Inflammatory macrophage treated with lipopolysaccharide for 1 hour (primary cell): ENCODE data around the gene HSDL1.

Experiments used
- DNase-seq, 2 donors: peaks; one replicate each; pipeline ENCODE4 v3.0.0-alpha.2; 2020 to 2022

HSDL1 gene

DNA sequence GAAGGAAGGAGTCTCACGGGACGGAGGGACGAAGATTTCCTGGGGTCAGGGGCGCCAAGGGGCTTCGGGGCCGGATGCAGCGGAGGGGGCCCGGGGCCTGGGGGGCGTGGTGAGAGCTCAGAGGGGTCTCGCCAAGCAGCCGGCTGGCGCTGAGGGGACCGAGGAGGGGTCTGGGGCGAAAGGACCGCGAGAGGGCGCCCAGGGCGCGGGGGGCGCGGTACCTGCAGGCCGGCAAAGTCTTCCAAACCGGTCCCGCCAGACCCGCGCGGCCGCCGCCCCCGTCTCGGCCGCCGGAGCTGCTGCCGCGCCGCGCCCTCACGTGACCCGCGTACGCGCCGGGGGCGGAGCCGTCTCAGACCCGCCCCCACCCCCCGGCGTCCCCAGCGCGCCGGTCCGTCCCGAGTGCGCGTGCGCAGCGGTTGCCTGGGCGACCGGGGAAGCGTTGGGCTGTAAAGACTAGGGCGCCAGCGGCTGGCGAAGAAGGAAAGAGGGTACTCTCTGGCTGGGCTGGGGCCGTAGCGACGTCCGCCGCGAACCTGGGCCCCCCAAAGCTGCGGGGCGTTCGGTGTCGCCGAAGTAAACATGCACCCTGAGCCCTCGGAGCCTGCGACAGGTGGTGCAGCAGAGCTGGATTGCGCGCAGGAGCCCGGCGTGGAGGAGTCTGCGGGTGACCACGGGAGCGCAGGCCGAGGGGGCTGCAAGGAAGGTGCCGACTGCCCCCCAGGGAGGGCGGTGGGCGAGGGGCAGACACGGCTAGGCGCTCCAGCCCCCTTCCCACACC lies at the start of gene HSDL1, which contains the start of gene DNAAF1:
TSS of gene HSDL1 (minus strand) at position 319 of the 781 bp plus-strand sequence. CDS start 13,856 bp downstream, outside the sequence.
TSS of gene DNAAF1 (plus strand) at position 450 of the 781 bp plus-strand sequence. CDS start at position 583, 133 bp downstream.
- peak; percentile 80 to 97 for DNase-seq

DNA sequence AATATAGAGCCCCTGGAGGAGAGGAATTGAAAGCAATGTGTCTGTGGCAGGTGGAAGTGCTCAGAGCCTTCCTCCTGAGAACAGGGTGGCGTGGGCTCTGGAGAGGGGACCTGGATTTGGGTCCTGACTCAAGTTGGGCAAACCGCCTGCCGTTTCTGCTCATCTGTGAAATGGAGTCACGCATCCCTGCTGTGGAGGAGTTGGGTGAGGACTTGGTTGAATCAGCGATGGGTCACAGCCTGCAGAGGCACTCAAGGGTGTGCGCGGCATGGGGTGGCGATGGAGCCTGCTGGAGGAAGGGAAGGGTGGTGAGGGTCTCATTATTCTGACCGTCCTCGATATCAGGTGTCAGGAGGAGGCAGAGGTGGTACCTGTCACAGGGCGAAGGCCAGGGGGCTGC lies 49.0 kb upstream of the HSDL1 start:
- no peak for DNase-seq

DNA sequence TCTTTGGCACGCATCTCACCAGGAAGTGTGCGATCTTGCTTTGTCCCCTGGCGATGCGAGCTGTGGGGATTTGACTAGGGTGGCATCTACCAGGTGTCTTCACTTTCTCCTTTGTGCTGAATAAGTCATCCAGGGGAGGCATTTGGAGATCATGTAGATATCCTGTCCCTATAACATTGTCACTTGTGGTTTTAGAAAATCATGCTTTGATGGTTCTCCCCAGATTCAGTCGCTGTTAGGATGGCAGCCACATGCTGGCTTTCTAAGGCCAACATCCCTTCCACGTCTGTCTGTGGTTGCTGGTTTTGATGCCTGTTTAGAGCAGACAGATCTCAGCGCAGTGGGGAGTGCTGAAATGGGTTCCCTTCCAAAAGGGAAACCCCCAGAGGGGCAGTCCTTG lies 48.5 kb upstream of the HSDL1 start:
- no peak for DNase-seq

- DNase-seq = no peak
Measured at GRCh38 chr16:84191466-84191865, 46.5 kb upstream of the HSDL1 start.

GRCh38 chr16:84190731-84191388 lies 45.9 kb upstream of the HSDL1 start, which contains the start of gene ADAD2:
Gene ADAD2 (plus strand): TSS chr16:84191157. CDS start chr16:84191231, 74 bp downstream.
- DNase-seq = peak in 1 of 2 donors; percentile 47

GRCh38 chr16:84186685-84187437 lies 41.9 kb upstream of the HSDL1 start, which contains the start of gene TAF1C:
Gene TAF1C (minus strand): TSS chr16:84187057. CDS start chr16:84184988, 2,069 bp downstream.
- peak; percentile 95 to 99 for DNase-seq

- DNase-seq = no peak
Measured at GRCh38 chr16:84184775-84185174, 39.8 kb upstream of the HSDL1 start.

- DNase-seq = no peak
Measured at GRCh38 chr16:84183911-84184591, 39.1 kb upstream of the HSDL1 start.

DNA sequence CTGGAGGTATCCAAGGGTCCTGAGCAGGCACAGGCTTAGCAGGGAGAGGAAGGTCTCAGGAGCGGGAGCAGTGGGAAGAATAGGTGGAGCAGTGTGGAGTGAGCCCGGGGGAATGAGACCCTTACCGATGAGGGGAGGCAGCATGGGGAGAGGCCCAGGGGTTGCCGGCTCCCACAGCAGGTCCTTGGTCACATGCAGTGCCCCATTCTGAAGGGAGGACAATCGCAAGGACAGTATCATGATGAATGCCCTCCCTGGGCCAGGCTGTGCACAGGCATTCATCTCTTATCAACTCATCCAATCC lies 38.5 kb upstream of the HSDL1 start:
- no peak for DNase-seq

DNA sequence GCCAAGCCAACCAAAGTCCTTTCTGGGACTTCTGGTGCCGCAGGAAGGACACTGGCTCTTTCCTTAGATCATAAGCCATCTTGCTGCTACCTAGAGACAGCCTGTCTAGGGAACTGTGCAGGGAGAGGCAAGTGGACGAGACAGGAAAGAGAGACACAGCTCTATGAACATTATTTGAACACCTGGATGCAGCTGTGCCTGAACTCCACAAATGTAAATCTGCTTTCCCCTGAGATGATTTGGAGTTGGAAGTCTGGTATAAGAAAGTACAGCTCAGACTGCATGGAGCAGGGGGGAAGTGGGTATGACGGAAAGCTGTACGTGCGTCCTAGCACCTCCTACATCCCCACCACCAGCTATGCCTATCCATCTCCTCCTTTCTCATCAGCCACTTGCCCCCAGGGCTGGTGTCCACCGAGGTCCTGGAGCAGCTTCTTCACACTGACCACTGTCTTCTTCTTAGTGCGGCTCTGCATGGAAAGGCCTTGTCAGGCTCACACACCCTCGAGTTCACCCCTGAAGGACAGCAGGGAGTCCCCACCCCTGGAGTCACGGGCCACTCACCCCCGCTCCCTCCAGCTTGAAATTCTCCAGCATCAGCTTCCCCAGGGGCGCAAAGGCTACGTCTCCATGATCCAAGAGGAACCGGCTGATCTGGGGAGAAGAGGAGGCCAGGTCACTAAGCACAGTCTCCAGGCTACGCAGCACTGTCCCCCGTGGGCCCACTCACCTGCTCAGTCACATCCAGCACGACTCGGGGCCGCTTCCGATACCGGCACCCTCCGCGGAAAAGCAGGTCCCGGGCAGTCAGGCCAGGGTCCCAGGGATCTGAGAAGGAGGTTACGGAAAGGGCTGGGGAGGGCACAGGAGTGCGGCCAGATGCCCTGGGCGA lies 37.9 kb upstream of the HSDL1 start:
- DNase-seq = no peak

- no peak for DNase-seq
Measured at GRCh38 chr16:84182104-84182503, 37.1 kb upstream of the HSDL1 start.

- peak in 1 of 2 donors; percentile 25 for DNase-seq
Measured at GRCh38 chr16:84181144-84181915, 36.4 kb upstream of the HSDL1 start.

- peak in 1 of 2 donors; percentile 25 for DNase-seq
Measured at GRCh38 chr16:84180519-84181140, 35.7 kb upstream of the HSDL1 start.

GRCh38 chr16:84179612-84180320 lies 34.8 kb upstream of the HSDL1 start:
- DNase-seq = no peak

DNA sequence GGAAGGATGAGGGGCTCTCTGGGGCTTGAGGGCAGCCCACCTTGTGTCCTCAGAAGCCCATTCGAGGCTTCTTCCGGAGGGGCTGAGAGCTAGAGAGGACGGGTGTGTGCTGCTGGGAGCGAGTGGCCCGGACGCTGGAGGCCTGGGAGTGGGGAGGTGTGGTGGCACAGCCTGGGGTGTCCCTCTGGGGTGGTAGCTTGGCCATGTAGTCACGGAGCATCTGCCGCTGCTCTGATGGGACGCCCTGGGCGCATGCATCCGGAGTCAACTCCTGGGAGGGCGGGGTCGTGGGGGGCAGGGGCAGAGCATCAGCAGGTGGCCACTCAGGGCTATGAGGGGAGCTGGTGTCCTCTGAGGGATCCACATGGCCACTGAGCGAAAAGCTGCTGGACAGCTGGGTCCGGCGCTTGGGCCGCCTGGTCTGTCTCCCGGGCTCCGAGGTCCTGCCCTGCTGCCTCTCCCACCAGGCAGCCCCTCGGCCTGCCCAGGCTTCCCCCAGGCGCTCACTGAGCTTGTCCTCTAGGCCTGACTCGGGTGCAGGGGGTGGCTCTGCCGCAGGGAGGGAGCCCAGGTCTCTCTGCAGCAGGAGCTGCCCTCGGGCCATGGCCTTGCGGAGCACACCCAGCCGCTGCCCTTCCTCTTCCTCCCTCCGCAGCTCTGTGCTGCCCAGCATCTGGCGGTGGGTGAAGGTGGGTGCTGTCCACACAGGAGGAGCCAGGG lies 34.1 kb upstream of the HSDL1 start:
- no peak for DNase-seq

GRCh38 chr16:84178146-84178765 lies 33.3 kb upstream of the HSDL1 start:
- DNase-seq = no peak

DNA sequence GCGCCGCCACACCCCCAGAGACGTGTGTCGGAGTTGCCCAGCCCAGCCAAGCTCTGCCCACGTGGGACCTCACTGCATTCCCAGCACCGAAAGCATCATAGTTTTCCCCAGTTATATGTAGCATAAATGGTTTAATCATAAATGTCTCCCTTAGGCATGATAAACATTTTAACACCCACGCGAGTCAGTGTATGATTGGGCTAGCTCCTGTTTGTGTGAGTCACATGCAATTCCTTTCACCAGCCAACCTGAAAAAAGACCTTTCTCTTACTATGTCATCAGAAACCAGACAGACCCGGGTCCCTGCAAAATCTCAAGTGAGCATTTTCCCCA lies 32.7 kb upstream of the HSDL1 start:
- peak in 1 of 2 donors; percentile 18 for DNase-seq

- DNase-seq = peak in 1 of 2 donors; percentile 24
Measured at GRCh38 chr16:84176192-84177053, 31.4 kb upstream of the HSDL1 start.
